ENCODE measurements around the gene GHR. TPM values are rescaled to one million over a fixed set of nuclear protein-coding genes. Genes with fewer than 3 reads are reported as not detected.

The GHR gene
- total and polyA plus RNA-seq, 2 of the 8 experiments (the other 6 are each of a cell fraction or from before 2014, with no cell fraction given): 0.15 to 0.19 TPM

- TF ChIP-seq SIN3A (conservative IDR thresholded peaks at IDR 0.05 in 1 of 2, IDR thresholded peaks at IDR 0.05 in 1 of 2; ENCODE audit: low read depth in 1 of 2, low read length in 2 of 2) (no peak), NANOG (IDR thresholded peaks at IDR 0.05; ENCODE audit: insufficient read depth, low read depth, low read length, poor library complexity, severe bottlenecking) (no peak), KDM4A (IDR thresholded peaks at IDR 0.05; ENCODE audit: low read depth, low read length, severe bottlenecking) (no peak), POU5F1 (IDR thresholded peaks at IDR 0.05; ENCODE audit: low read depth, low read length) (no peak), RFX5 (IDR thresholded peaks at IDR 0.05; ENCODE audit: borderline replicate concordance, low read depth, low read length) (no peak)
Observed at GRCh38 chr5:42581845-42582244, 158.6 kb downstream of the GHR start (continued).

All from H1 (cell line).